ENCODE results near the gene B3GNT2. TPM values are rescaled to one million over a fixed set of nuclear protein-coding genes. Genes with fewer than 3 reads are reported as not detected.

The B3GNT2 gene
- total and polyA plus RNA-seq, 2 of the 4 experiments (the other 2 are of a cell fraction), result 5.0 to 11.1 TPM

- CTCF ChIA-PET, result no interaction called here
- ATAC-seq (ENCODE audit: low read depth), result no peak
- Histone ChIP-seq H3K56ac (ENCODE audit: extremely low read depth, insufficient read depth, low read length) (no peak overlapping the region), H4K8ac (ENCODE audit: low read depth in 2 of 2, low read length in 2 of 2) (no peak overlapping the region), H2BK20ac (ENCODE audit: low read depth, low read length) (no peak overlapping the region), H3K23ac (ENCODE audit: low read depth, low read length) (no peak overlapping the region), H3K4me3 (ENCODE audit: insufficient read depth, low read depth, low read length) (no peak overlapping the region), H3K9me3 (ENCODE audit: control insufficient read depth, insufficient read depth, low read length) (no peaks in the 10 kb centered on the region), H2BK15ac (ENCODE audit: low read depth, low read length) (no peak overlapping the region), H4K20me1 (ENCODE audit: insufficient read depth, low read length) (peaks cover 35% of the 10 kb centered on the region), H2AK9ac (replicated peaks; ENCODE audit: low read depth, low read length, poor library complexity) (no peak overlapping the region), H3K18ac (ENCODE audit: low read depth, low read length) (no peak overlapping the region), H3K4me1 (ENCODE audit: control insufficient read depth, insufficient read depth, low read length) (peaks cover 6% of the 10 kb centered on the region), H3K27ac (ENCODE audit: insufficient read depth, low read length) (no peak overlapping the region), H3K4ac (ENCODE audit: low read depth, low read length) (no peak overlapping the region), H2AK5ac (ENCODE audit: low read depth, low read length) (no peak overlapping the region), H3K27me3 (ENCODE audit: control insufficient read depth, insufficient read depth, low read length) (no peaks in the 10 kb centered on the region), H3K9ac (ENCODE audit: low read depth, low read length) (no peak overlapping the region), H4K91ac (ENCODE audit: insufficient read depth, low read depth, low read length) (no peak overlapping the region), H3K9me1 (ENCODE audit: insufficient read depth, low read length) (peaks cover 6% of the 10 kb centered on the region; the same call in 1 of the 2 replicates), H2BK120ac (ENCODE audit: low read depth, low read length) (no peak overlapping the region), H2BK5ac (ENCODE audit: low read depth, low read length, poor library complexity, severe bottlenecking) (no peak overlapping the region), H3K14ac (replicated peaks; ENCODE audit: low read depth, low read length) (no peak overlapping the region), H3K79me1 (ENCODE audit: low read depth in 1 of 2, low read length in 2 of 2) (peaks cover 39 to 59% of the 10 kb centered on the region in 2 experiments), H2AFZ (replicated peaks; ENCODE audit: low read length, poor library complexity) (no peak overlapping the region), H4K5ac (ENCODE audit: low read depth, low read length) (no peak overlapping the region), H3K36me3 (ENCODE audit: control insufficient read depth, insufficient read depth, low read length) (no peaks in the 10 kb centered on the region), H3K4me2 (ENCODE audit: low read depth, low read length) (no peak overlapping the region)
- POLR2A ChIA-PET (ENCODE audit: unreplicated experiment), result no interaction called here
- no CpG with 5 or more reads among the region's 6 CpGs for WGBS, 2 experiments (ENCODE audit: extremely low coverage in 2 of 2, insufficient read length in 1 of 2)
- DNase-seq, result no peak
- intact Hi-C loops (cut with micrococcal nuclease), result no loop called here
- TF ChIP-seq NFE2L2 (IDR thresholded peaks at IDR 0.05; ENCODE audit: low read depth, low read length) (no peak), FOS (IDR thresholded peaks at IDR 0.05; ENCODE audit: low read depth, low read length) (no peak), MXI1 (IDR thresholded peaks at IDR 0.05; ENCODE audit: borderline replicate concordance, low read depth, low read length) (no peak), RAD21 (IDR thresholded peaks at IDR 0.05; ENCODE audit: low read length) (no peak), POLR2A (IDR thresholded peaks at IDR 0.05; ENCODE audit: low read depth, low read length) (no peak), USF2 (IDR thresholded peaks at IDR 0.05; ENCODE audit: low read depth, low read length) (no peak), CHD1 (IDR thresholded peaks at IDR 0.05; ENCODE audit: low read depth, low read length) (no peak), ELK1 (IDR thresholded peaks at IDR 0.05; ENCODE audit: borderline replicate concordance, low read depth, low read length) (no peak), RFX5 (IDR thresholded peaks at IDR 0.05; ENCODE audit: low read depth, low read length) (no peak), MAFK (IDR thresholded peaks at IDR 0.05; ENCODE audit: low read depth, low read length) (no peak), MAZ (IDR thresholded peaks at IDR 0.05; ENCODE audit: borderline replicate concordance, low read depth, low read length) (no peak), CEBPB (IDR thresholded peaks at IDR 0.05; ENCODE audit: low read depth, low read length) (no peak)
- TF ChIP-seq, protein P1, sequence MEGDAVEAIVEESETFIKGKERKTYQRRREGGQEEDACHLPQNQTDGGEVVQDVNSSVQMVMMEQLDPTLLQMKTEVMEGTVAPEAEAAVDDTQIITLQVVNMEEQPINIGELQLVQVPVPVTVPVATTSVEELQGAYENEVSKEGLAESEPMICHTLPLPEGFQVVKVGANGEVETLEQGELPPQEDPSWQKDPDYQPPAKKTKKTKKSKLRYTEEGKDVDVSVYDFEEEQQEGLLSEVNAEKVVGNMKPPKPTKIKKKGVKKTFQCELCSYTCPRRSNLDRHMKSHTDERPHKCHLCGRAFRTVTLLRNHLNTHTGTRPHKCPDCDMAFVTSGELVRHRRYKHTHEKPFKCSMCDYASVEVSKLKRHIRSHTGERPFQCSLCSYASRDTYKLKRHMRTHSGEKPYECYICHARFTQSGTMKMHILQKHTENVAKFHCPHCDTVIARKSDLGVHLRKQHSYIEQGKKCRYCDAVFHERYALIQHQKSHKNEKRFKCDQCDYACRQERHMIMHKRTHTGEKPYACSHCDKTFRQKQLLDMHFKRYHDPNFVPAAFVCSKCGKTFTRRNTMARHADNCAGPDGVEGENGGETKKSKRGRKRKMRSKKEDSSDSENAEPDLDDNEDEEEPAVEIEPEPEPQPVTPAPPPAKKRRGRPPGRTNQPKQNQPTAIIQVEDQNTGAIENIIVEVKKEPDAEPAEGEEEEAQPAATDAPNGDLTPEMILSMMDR (conservative IDR thresholded peaks at IDR 0.05; ENCODE audit: low read depth, low read length), result no peak
- no TSS peak for BruUV-seq (replicated peaks)
- dilution Hi-C loops (cut with HindIII; ENCODE audit: low sequenced_read_pairs, unreplicated experiment), result no loop called here
- in situ Hi-C loops (cut with MboI; ENCODE audit: low sequenced_read_pairs), result no loop called here
Measured at GRCh38 chr2:62205554-62205953, 9.6 kb downstream of the B3GNT2 start.
